ENCODE data around the gene F12.
A peak's percentile ranks its signal among the peaks of the same experiment; 100 is the strongest.

F12 gene

DNA sequence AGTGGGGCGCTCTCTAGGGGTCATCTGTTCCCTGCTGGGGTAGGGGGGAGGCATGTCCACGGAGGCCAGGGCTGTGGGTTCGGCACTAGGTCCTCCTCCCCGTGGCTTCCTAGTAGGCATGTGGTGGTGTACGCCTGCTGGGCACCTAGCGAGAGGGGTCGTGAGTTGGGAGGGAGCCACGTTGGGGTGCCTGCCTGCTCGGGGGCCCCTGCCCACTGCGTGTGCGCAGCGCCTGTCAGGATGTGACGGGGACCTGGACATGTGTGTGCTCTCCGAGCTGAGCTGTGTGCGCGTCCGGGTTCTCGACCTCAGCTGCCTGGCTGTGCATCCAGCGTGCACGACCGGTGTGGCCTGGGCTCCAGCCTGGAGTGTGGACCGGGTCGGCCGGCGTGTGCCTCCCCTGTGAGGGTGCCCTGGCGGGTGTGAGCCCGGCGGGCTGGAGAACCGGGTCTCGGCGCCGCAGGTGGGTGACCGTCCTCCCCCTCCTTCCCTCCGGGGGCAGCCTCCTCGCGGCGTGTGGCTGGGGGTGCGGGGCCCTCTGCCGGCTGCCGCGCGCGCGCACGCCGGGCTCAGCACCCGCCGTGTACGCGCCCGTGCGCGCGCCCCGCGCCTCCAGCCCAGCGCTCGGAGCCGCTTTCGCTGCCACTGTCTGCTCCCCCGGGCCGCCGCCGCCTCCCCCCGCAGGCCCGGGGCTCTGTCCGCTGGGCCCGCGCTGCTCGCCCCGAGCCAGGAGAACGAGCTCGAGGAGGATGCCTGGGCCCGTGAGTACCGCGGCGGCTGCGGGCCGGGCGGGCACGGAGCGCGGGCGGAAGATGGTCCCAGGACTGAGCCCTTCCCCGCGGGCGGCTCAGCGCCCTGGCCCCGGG is 37.1 kb upstream of the F12 start, which contains the start of gene PRR7:
PRR7 (plus strand) TSS at position 615 of the 866 bp plus-strand sequence. CDS start 8,254 bp downstream, outside the sequence.
- DNase-seq: peak; percentile 58 to 64

- DNase-seq: no peak
These were observed 36.5 kb upstream of the F12 start for GRCh38 chr5:177445917-177446199.

DNA sequence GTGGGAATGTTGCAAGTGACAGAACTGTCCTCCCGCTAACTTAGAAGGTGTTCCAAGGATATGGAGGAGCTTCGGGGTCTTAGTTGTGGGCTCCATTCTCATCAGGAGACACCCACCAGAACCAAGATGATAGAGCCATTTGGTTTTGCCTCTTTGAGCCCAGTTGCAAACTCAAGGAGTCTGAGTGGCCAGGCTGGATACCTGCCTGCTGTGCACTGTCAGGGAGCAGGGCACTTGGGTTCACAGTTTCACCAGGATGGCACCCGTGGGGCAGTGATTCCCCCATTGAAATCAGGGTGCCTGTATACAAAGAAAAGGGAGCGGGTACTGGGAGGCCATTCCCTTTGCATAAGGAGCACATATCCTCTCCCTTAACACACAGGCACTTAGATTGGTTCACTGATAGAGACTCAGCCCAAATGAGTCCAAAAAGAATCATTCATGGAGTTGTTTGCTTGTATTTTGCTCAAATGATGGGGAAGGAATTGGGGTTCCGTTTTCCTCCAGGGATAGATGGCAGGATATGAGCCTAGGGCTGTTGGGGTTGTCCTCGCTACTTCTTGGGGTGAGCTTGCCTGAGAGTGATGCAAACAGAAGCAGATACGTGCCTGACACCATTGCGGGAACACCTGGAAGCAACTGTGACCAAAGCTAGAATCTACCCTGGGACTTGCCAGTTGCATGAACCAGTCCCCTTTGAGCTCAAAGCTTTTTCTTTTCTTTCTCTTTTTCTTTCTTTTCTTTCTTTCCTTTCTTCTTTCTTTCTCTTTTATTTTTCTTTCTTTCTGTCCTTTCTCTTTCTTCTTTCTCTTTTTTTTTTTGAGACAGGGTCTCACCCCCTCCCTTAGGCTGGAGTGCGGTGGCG is 35.9 kb upstream of the F12 start:
- no peak for DNase-seq

- DNase-seq: no peak
These were observed 35.0 kb upstream of the F12 start for GRCh38 chr5:177444106-177445051.

DNA sequence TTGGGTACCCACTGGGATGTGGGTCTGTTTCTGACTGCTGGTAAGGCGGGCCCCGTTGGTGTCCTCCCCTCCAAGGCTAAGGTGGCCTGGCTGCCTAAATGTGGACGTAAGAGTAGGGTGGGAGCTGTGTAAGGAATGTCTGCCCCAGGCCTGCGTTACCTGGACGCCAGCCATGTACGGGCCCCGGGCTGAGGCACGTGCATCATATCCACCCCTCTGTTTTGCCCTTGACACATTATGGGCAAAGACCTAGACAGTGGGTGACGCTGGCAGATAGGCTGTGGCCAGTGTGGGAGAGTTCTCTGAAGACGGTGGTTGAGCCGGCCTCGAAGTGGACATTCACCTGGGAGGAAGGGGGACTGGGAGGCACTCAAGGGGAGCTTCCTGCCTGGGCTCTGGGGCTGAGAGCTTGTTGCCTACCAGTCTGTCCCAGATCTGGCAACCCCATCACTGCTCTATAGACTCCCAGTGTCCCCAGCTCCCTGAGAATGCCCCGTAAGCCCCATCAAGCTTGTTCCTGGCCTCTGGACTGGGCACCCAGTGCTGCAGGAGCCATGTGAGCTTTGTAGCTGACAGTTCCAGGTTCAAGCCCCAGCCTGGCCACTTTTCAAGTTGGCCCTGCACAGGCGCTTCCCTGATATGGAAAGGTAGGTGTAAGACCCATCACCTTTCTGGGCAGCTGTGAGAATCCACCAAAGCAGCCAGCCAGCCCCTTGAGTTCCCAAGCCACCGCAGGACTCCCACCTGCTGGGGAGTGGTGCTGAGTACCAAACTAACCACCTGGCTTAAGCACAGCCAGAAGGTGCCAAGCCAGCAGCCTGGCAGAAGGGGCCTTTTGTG is 34.0 kb upstream of the F12 start:
- no peak for DNase-seq

DNA sequence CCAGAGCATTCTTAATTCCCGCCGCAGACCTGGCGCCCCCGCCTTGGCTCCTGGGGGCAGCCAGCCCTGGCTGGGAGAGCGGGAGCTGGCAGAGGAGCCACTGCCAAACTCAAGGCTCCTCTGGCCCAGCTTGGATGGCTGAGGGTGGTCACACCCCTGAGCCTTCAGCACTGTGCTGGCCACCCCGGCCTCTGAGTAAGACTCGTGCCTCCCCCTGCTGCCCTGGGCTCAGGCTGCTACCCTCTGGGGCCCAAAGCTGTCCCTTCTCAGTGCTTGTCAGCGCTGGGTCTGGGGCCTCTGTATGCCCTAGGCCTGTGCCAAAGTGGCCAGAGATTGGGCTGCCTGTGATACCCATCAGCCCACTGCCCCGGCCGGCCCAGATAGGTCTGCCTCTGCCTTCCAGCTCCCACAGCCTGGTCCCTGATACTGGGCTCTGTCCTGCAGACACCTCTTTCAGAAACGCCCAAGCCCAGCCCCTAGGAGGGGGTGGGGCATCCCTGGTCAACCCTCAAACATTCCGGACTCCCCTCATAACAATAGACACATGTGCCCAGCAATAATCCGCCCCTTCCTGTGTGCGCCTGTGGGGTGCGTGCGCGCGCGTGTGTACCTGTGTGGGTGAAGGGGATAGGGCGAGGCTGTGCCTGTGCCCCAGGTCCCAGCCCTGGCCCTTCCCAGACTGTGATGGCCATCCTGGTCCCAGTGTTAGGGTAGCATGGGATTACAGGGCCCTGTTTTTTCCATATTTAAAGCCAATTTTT is 32.9 kb upstream of the F12 start:
- no peak for DNase-seq

DNA sequence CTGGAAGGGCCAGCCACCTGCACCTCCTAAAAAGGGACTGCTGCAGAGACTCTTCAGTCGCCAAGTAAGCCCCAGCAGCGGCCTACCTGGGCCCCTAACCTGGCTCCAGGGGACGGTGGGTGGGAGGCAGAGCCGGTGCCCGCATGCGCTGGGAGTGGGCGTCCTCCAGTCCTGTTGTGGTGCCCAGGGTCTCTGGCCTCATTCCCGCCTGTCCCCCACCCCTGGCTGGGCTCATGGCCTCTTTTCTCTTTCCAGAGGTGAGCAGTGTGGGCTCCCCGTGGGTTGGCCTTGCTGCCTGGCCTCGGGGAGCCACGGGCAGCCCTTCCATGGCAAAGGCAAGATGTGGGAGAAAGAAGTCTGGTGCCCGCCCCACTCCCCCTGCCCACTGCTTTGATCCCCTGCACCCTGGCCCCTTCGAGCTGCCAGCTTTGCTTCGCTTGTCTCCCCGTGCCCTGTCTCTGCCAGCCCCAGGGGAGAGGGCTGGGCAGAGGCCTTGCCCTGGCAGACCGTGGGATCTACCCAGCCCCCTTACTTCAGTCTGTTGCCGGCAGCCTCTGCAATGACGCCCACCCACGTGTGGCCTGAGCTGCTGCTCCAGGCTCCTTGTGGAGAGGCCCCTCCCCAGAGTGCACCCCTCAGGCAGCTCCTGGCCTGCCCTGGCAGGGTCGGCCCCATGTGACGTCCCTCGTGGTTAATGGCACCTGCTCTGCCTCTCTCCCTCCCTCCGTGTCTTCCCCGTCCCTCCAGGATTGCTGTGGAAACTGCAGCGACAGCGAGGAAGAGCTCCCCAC is 31.8 kb upstream of the F12 start:
- no peak for DNase-seq

- peak; percentile 50 to 54 for DNase-seq
These were observed 31.0 kb upstream of the F12 start for GRCh38 chr5:177440211-177440989.

DNA sequence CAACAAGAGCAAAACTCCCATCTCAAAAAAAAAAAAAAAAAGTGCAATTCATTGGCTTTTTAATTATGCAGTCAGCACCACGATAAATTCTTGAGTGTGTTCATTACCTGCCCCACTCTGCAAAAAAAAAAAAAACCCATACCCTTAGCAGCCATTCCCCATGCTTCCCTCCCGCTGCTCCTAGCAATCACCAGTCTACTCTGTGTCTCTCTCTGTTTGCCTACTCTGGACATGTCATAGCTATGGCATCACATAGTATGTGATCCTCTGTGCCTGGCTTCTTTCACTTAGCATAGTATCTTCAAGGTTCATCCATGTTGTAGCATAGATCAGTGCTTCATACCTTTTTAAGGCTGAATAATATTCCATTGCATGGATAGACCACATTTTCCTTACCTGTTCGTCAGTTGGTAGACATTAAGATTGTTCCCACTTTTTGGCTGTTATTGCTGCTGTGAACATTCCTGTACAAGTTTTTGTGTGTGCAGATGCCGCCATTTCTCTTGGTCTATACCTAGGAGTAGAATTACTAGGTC is 30.2 kb upstream of the F12 start:
- no peak for DNase-seq

GRCh38 chr5:177438468-177438867 is 29.1 kb upstream of the F12 start:
- no peak for DNase-seq

DNA sequence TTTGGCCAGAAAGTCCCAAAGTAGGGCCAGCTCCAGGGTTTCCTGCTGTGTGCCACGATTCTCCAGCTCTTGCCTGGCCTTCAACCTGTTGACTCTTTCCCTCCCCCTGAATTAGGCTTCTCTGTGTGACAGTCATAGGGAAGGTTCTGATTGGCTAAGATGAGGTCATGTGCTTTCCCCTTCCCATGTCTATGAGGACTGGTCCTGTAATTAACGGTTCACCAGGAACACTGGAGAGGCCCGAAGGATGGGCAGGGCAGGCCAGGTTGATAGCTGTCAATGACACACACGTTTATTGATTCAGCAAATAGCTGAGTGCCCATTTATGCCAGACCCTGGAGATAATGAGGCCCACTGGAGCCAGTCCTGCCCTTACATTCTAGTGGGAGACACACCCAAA is 28.3 kb upstream of the F12 start:
- no peak for DNase-seq

DNA sequence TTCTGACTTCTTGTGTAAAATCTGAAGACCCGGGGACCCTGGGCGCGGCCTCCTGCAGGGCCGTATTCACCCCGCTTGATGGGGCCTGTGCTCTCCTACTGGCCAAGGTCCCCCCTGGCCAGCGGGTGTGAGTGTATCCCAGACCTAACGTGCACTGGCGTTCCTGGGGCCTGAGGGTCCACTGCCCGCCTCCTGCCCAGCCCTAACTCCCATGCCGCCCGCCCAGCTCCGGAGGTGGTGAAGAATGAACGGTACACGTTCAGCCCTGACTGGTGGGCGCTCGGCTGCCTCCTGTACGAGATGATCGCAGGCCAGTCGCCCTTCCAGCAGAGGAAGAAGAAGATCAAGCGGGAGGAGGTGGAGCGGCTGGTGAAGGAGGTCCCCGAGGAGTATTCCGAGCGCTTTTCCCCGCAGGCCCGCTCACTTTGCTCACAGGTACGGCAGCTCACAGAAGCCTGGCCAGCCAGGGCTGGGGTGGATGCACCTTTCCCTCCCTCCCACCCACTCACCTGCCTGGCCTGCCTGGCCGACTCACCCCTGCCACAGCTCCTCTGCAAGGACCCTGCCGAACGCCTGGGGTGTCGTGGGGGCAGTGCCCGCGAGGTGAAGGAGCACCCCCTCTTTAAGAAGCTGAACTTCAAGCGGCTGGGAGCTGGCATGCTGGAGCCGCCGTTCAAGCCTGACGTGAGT is 26.6 kb upstream of the F12 start:
- no peak for DNase-seq

DNA sequence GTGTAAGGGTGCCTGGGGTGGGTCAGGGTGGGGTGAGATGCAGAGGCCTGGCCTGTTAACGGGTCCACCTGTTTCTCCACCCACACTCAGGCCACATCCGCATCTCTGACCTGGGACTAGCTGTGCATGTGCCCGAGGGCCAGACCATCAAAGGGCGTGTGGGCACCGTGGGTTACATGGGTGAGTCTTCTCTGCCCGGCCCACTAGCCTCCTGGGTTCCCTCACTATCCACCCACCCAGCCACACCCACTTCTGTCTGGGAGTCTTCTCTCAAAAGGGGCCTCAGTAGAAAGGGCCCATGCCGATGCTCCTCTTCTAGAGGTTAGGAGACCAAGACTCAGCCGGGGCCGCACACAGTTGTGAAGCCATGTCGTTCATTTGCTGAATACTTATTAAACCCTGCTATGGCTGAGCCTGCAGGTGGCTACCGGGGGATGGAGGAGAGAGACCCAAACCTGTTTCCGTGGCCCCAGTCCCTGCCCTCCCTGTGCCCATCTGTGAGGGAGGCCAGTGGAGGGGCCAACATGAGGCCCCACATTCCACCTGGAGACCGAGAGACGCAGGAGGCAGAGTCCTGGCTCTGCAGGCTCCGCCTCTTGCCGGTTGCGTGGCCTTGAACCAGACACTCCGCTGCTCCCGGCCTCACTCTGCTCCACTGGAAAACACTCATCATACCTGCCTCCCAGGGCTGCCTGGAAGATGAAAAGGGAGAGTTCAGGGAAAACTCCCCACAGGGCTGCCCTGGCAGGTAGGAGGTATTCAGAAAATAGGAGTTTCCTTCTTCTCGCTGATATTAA is 25.8 kb upstream of the F12 start:
- no peak for DNase-seq

GRCh38 chr5:177434437-177434836 is 25.1 kb upstream of the F12 start:
- peak; percentile 51 to 56 for DNase-seq

DNA sequence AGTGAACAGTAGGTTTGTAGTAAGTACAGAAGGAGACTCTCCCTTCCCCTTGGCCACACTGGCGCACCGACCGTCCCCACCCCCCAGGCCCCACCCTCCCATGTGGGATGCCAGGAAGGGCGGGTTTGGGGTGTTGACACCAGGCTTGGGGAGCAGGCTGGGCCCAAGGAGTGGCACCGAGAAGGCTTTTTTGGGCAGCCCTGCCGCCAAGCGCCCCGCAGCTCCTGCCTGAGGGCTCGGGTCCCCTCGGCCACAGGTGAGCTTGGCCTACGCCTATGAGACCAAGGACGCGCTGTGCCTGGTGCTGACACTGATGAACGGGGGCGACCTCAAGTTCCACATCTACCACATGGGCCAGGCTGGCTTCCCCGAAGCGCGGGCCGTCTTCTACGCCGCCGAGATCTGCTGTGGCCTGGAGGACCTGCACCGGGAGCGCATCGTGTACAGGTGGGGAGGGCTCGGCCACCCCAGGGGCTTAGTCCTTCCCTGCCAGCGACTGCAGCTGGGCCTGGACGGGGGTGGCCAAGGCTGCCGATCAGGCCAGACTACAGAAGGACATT is 24.4 kb upstream of the F12 start:
- DNase-seq: no peak

- no peak for DNase-seq
These were observed 23.7 kb upstream of the F12 start for GRCh38 chr5:177432839-177433657.

All from activated CD4-positive, alpha-beta T cell treated with anti-CD3 and anti-CD28 coated beads, Interleukin-2, amount 50 U/mL, for 4 hours (primary cell).